GM11168 (cell line): ENCODE results near the gene GSTT2.
"Not testable (repeated sequence)": the region's sequence is repeated elsewhere in the genome, so short reads cannot be mapped to it uniquely, and the experiment has no call there.

Experiments
- in situ Hi-C: fragments of 300-500 bp; cut with MboI; formaldehyde crosslinking; loops from one replicate; pipeline ENCODE4 v1.12.0; 2022; ENCODE audit warnings: low sequenced_read_pairs; ENCODE audit not compliant: unreplicated experiment

GSTT2 gene

DNA sequence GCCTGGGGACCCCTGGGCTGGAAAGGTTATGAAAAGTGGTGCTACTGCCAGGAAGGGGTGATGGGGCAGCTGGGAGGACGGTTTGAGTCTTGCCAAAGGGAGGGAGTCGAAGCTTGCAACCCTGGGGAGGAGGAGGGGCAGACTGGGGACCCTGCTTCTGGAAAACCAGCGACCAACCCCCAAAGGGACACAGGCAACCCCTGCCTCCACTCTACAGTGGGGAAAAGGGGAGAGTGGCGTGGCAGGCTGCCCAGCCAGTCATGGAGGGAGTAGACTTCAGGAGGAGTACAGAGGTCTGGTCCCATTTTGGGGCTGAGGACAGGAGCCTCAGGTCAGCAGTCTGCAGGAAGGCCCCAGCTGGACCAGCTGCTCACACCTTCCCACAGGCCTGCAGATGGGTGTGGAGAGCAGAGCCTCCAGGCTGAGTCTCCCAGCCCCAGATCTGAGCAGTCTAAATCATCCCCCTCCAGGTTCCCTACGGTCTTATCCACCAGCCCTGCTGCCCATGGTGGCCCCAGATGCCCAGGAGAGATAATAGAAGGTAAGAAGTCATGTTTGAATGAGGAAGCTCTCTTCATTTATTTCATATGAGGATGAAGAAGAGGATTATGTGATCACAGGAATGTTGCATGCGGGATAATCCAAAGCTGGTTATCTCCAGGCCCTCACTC lies 9.0 kb upstream of the GSTT2 start:
- in situ Hi-C loops: no loop called here

DNA sequence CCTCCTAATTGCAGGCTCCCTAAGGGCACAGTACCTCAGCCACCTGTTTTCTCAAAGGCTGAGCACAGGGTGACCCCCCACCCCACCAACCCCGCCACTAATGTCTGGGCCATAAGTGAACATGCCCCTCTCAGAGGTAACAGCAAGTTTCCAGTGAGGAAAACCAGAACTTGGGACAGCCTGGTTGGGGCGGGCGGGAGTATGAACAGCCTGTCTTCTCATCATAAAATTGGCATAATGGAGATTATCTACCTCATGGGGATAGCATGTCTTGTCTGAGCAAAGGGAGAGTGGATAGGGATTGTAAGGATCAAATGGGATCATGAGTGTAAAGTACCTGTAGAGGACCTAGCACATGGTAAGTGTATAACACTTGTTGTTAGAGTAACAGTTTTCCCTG lies 8.0 kb upstream of the GSTT2 start:
- in situ Hi-C loops: not testable (repeated sequence)

DNA sequence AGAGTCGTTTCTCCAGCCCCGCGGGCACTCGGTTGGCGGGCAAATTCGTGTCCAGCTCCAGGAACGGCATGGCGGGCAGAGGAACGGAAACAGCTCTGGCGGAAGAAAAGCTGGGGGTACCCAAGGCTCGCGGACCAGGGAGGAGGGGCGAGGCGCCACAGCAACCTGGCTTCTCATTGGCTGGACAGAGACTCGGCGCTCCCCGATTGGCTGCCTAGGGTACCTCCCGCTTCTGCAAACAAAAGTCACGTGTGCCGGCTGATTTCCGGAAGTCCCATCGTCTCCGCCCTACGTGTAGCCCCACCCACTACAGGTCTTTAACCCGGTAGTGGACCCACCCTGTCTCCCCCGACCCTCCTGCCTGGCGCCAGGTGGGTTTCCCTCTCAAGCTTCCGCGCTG lies 5.6 kb upstream of the GSTT2 start, which contains the start of gene DDT:
TSS of gene DDT (minus strand) at position 97 of the 400 bp plus-strand sequence. CDS start at position 70, 27 bp downstream.
- in situ Hi-C loops: not testable (repeated sequence)

DNA sequence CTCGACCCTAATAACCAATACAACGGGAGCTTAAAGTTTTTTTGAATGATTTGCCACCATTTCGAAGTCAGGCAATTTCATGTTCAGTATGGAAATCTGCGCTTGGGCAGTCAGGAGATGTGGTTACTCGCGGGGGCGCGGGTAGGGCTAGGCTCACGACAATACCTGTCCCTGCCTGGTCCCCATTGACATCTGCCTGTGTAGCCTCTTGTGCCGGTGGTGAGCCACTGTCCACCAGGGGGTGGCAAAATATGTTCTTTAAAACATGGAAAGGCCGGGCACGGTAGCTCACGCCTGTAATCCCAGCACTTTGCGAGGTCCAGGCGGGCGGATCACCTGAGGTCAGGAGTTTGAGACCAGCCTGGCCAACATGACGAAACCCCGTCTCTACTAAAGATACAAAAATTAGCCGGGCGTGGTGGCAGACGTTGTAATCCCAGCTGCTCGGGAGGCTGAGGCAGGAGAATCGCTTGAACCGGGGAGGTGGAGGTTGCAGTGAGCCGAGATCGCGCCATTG lies 5.0 kb upstream of the GSTT2 start:
- in situ Hi-C loops: loop anchor here (25.0 kb wide), 1 partner anchor 187 kb away; no protein-coding TSS in a partner anchor

DNA sequence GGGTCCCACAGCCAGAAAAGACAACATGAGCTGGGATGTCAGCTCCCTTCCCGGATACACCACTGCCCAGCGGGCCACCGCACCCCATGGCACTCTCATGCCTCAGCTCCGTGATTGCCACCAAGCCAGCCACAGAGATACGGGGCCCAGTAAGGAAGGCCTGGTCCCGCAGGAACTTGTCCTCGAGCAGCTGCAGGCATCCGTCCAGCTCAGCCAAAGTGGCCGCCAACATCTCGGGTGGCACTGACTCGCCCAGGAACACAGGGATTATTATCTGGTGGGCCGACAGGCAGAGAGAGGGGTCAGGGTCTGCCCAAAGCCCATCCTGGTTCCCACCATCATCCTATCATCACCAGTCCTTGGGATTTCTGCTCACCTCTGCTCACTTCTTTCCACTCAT lies 2.6 kb upstream of the GSTT2 start:
- in situ Hi-C loops: loop anchor here (25.0 kb wide), 1 partner anchor 185 kb away; no protein-coding TSS in a partner anchor

DNA sequence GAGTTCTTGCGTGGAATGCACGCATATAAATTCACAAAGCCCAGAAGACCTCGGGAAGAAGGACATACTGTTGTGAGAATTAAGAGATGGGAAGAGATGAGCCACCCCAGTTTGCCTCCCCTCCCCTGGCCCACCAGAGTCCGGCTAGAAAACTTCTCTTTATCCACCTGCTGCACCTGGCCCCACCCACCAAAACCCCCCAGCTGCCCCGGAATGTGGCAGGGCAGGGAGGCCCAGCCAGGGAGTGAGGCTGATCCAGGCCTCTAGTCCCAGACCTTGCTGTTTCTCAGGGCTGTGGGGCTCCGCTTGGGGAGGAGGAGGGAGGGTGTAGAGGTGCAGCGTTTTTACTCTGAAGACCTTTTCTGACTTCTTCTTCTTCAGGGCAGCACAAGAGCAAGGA lies 633 bp downstream of the GSTT2 start:
- in situ Hi-C loops: loop anchor here (25.0 kb wide), 1 partner anchor 182 kb away; no protein-coding TSS in a partner anchor

DNA sequence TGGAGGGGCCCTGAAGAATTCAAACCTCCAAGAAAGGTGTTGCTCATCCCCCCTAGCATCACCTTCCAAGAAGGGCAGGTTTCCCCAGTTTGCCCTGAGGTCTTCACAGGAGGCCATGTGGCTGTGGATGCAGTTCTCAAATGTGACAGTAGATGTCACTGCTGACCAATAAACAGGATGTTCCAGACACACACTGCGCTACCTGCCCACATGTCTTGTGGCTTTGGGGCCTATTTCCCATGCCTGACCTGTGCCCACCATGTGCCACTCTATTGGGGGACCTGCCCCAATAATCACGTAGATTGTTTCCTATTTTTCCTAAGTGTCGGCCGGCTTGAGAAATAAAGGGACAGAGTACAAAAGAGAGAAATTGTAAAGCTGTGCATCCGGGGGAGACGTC lies 4.5 kb downstream of the GSTT2 start:
- in situ Hi-C loops: loop anchor here (25.0 kb wide), 1 partner anchor 178 kb away; no protein-coding TSS in a partner anchor

DNA sequence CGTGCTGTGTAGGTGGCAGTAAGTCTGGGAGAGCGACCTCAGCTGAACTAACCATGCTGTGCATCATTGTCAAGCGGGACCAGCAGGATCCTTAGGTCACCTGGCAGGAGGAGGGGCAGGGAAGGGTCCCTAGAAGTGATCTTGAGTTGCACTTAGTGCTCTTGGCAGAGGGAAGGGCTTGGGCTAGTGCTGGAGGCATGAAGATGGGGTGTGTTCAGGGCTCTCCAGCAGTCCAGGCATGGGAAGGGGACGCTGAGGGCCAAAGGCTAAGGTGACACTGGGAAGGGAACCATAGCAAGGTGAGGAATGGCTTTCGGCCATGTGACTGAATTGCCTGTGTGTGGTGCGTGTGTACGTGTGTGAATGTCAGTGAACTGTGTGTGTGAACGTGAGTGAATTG lies 6.2 kb downstream of the GSTT2 start:
- in situ Hi-C loops: loop anchor here (5.0 to 25.0 kb wide), 2 partner anchors 34 to 176 kb away; no protein-coding TSS in a partner anchor

DNA sequence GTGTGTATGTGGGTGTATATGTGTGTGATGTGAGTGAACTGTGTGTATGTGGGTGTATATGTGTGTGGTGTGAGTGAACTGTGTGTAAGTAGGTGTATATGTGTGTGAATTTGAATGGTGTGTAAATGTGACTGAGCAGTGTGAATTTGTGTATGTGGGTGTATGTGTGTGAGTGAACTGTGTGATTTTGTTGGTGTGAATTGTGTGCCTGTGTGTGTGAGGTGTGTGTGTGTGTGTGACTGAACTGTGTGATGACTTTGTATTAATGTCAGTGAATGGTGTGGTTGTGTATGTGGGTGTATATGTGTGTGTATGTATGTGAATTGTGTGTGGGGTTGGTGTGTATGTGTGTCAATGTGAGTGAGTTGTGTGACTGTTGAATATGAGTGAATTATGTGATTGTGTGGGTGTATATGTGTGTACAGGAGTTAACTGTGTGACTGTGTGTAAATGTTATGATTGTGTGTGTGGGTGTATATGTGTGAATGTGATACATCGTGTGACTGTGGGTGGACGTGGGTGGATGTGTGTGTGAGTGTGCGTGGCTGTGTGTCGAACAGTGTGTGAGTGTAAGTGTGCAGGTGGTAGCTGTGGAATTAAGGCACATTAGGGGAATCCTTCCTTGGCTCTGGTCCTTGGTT lies 6.7 kb downstream of the GSTT2 start:
- in situ Hi-C loops: loop anchor here (5.0 to 25.0 kb wide), 2 partner anchors 34 to 176 kb away; no protein-coding TSS in a partner anchor

DNA sequence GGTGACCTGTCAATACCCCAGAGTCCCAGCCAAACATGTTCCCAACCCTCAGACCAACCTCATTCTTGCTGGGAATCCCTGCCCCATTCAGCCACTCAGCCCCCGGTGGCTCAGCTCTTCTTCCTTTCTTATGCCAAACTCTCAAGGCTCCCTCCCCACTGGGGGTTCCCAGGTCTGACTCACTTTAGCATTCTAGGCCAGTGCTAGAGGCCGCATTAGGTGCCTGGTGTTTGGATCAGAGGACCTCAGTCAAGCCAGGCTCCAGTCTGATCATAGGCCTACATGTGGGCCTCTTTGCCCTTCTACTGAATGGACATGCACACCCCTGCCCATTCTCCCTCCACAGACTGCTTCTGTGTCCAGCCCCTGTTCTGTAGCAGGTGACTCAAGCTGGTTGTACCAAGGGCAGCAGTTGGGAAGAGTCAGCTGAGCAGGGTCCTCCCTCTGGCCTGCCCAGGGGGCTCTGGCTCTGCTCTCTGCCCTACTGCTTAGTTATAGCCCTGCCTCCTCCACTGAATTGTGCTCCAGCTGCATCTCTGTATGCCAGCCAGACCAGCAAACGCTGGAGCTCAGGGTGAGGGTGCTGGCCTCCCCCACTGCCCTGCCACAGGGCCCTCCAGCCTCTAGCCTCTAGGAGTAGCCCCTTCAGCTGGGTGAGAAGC lies 9.8 kb downstream of the GSTT2 start:
- in situ Hi-C loops: loop anchor here (5.0 to 25.0 kb wide), 2 partner anchors 37 to 173 kb away; no protein-coding TSS in a partner anchor

DNA sequence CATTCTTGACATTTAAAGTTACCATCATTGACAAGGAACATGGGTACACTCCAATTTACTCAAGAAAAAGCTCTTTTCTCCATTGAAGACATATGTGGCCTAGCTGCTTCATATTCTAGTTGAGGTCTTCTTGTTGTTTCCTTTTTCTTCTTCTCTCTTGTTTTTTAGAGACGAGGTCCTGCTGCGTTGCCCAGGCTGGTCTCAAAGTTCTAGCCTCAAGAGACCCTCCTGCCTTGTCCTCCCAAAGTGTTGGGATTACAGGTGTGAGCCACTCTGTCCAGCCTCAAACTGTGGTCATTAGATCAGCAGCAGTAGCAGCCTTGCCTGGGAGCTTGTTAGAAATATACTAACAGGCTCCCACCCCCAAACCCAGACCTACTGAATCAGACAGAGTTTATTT lies 13.1 kb downstream of the GSTT2 start:
- in situ Hi-C loops: loop anchor here (25.0 kb wide), 1 partner anchor 169 kb away; no protein-coding TSS in a partner anchor

DNA sequence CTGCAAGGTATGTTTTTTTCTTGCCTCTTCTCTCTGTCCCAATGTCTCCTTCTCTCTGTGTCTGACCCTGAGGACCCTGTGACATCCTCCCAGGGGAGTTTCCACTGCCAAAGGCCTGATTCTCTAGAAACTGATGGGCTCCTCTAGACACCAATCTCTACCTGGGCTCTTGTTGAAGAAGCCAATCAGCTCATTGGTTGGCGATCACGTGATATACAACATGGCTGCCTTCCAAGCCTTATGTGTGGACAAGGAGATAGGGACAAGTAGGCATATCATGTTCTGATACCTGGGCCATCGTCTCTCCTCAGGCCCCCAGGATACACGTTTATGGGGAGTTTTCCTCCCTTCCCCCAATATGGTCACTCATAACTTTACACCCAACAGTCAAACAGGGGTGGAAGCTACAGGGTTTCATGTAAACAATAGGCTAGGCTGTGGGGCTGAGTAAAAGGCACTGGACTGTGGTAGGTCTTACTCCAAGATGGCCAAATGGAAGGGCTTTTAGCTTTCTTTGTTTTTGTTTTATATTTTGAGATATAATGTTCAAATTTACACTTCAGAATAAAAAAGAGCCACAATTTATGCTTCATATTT lies 13.7 kb downstream of the GSTT2 start:
- in situ Hi-C loops: loop anchor here (25.0 kb wide), 1 partner anchor 169 kb away; no protein-coding TSS in a partner anchor

DNA sequence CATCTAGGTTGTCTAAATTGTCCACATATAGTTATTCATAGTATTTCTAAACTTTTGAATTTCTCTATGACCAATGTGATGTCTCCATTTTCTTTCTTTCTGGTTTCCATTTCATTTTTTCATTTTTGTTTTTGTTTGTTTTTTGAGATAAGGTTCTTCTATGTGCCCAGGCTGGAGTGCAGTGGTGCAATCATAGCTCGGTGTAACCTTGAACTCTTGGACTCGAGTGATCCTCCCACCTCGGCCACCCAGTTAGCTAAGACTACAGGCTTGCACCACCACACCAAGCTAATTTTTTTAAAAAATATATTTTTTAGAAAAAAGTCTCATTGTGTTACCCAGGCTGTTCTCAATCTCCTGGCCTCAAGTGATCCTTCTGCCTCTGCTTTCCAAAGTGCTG lies 17.2 kb downstream of the GSTT2 start:
- in situ Hi-C loops: loop anchor here (25.0 kb wide), 1 partner anchor 165 kb away; no protein-coding TSS in a partner anchor

DNA sequence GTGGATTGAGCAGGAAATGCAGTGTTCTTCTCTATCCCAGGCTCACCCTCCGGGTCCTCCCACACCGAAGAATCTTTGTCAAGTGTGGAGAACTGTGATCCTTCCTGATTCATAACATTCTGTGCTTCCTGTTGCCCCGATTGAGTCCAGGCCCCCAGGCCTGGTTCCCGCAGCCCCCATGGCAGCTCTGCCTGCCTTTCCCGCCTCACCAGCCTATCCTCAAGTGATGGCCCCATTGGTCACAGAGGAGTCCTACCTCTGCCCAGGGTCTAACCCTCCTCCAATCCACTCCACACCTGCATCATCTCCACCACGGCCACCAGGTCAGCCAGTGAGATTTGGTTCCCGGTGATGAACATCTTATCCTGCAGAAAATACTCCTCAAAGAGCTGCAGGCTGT lies 19.8 kb downstream of the GSTT2 start:
- in situ Hi-C loops: loop anchor here (25.0 kb wide), 1 partner anchor 163 kb away; no protein-coding TSS in a partner anchor

DNA sequence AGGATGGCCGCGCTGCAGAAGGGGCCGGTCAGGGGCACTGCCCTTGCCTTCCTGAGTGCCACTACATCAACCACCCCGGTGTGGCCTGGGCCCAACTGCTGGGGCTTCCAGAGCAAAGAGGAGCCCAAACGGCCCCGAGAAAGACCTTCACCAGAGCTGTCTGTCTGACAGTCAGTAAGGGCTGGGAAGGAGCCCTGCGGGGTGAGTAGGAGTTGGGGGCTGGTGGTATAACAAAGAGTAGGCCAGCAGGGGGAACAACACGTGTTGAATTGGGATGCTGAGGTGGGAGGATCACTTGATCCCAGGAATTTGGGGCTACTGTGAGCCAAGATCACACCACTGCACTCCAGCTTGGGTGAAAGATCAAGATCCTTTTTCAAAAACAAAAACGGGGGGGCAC lies 21.4 kb downstream of the GSTT2 start:
- in situ Hi-C loops: no loop called here

DNA sequence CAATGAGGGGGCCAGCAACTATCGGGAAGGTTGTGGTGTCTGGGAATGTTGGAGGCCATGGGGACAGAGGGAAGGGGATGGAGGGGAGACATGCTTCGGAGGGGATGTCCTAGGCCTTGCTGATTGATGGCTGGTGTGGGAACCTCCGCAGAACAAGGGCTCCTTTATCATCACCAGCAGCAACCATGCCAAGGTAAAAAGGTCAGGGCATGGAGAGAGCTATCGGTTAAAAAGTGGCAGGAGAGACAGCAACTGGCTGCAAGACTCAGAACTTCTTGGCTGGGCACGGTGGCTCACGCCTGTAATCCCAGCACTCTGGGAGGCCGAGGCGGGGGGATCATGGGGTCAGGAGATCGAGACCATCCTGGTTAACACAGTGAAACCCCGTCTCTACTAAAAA lies 22.3 kb downstream of the GSTT2 start:
- in situ Hi-C loops: no loop called here

DNA sequence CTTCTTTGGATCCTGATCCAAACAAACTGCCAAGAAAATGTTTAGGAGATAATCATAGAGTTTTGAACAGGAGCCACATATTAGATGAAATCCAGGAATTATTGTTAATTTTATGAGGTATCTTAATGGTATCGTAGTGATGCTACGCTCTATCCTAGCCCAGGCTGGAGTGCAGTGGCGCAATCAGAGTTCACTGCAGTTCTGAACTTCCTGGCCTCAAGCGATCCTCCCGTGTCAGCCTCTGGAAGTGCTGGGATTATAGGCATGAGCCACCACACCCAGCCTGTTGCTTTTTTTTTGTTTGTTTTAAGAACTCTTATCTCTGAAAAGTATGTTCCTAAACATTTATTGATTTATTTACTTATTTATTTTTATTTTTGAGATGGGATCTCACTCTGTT lies 22.9 kb downstream of the GSTT2 start:
- in situ Hi-C loops: no loop called here

DNA sequence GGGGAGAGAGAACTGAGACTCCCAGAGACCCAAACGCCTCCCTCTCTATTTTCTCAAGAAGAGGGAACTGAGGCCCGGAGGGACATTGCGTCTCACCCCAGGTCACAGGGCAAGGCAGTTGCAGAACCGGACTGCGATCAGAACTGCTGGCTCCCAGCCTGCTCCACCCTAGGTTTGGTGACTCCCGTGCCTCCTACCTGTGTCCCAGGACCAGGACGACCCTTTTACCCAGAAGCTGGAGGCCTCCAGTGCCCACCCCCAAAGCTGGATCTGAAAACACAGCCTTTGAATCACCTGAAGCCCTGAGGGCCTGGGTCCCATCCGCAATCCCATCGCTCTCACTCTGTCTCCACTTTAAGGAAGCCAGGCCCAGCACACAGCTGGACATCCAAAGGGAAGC lies 24.0 kb downstream of the GSTT2 start:
- in situ Hi-C loops: no loop called here

DNA sequence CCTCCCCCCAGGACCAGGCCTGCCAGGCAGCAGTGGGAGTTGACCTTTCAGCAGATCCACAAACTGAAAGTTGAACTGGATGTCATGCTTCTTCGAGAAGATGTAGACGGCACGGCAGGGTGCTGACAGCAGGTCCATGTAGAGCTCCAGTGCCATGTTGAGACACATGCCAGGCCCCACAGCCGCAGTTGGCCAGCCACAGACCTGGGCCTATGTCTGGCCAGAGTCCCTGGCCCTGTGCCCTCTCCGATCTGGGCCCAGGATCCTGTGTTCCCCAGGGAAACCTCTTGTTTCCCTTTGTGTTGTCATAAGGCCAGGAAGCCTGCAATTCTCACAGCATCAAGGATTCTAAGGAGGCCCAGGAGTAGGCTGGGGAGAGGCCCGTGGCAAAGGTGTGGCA lies 25.3 kb downstream of the GSTT2 start, which contains the start of gene GSTT4:
TSS of gene GSTT4 (minus strand) at position 253 of the 400 bp plus-strand sequence. CDS start at position 156, 97 bp downstream.
- in situ Hi-C loops: no loop called here
